Pulmonary artery endothelial cell (primary cell): ENCODE data around the gene CADM1. TPM values are rescaled to one million over a fixed set of nuclear protein-coding genes. Genes with fewer than 3 reads are reported as not detected.

Experiments used
- DNase-seq: peaks from one replicate; pipeline ENCODE4 v3.0.0-alpha.2; 2011; ENCODE audit warnings: low read depth, low spot score
- total RNA-seq: library from RNA; depleted of rRNA; stranded (reverse); fragments of >200 nt; gene quantifications from 2 replicates; pipeline ENCODE4 v1.2.3, GENCODE V29; 2014

Gene CADM1
- total RNA-seq, 1 donor from 2014 or later = 2.8 TPM

GRCh38 chr11:115407496-115407895 lies 96.7 kb downstream of the CADM1 start:
- DNase-seq = no peak

DNA sequence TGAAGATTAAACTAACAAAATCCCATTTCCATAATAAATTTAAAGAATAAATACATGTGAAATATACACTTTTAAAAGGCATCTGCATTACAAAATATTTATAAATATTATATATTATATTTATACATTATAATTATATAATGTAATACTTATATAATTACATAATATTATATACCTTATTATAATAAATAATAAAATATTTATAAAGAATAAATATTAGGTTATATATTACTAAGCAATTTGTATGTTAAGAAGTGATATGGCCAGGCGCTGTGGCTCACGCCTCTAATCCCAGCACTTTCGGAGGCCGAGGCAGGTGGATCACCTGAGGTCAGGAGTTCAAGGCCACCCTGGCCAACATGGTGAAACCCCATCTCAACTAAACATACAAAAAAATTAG lies 97.8 kb downstream of the CADM1 start:
- no peak for DNase-seq

GRCh38 chr11:115398333-115399080 lies 105.7 kb downstream of the CADM1 start:
- DNase-seq = no peak

DNA sequence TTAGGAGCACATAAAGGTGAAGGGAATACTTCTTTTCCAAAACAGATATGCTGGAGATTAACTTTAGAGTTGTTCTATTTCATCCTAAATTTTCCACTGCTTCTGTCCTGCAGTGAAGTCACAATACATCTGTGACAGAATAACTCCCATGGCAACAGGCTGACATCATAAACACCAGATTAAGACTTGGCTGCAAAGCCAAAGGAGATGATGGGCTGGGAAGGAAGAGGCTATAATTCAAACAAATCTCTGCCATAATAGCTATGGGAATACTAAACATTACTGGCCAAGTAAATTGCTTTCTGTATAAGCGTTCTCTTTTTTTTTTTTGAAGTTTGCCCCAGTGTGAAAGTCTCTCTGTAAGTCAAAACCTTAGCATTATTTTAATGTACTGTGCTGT lies 107.7 kb downstream of the CADM1 start:
- no peak for DNase-seq

- no peak for DNase-seq
Measured at GRCh38 chr11:115393950-115394349, 110.3 kb downstream of the CADM1 start.

- DNase-seq = no peak
Measured at GRCh38 chr11:115391598-115391997, 112.6 kb downstream of the CADM1 start.

- no peak for DNase-seq
Measured at GRCh38 chr11:115391160-115391559, 113.1 kb downstream of the CADM1 start.

DNA sequence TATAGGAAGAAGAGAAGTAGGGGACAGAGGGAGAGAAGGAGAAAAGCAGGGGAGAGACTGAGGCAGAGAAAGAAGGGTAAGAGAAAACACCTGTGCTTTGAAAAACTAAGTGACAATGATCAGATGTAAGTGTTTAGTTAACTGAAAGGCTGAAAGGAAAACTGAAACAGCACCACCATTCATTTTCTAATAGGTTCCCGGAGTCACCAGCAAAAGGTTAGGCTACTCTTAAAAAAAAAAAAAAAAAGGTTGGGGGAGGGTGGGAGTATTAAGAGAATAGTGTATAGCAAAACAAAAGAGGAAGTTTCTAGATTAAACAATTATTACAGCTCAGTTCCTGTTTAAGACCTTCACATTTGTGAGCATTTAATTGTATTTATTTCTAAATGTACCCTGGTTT lies 113.8 kb downstream of the CADM1 start:
- no peak for DNase-seq

GRCh38 chr11:115389790-115390189 lies 114.4 kb downstream of the CADM1 start:
- no peak for DNase-seq

DNA sequence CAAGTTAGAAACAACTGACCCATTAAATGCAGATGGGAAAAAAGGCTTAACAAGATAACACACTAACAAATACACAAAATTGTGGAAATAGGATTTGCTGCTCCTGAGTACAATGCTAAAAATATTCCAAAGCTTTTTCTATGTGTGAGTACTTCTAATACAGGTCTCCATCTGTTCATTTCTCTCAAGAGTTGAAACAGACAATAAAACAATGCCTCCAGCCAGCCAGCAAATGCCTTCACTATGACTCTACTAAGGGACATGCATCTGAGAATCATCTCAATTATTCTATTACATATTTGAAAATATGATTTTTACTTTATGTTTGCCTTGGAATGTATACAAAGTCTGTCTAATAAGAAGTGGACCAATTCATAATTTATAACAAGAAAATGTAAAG lies 119.0 kb downstream of the CADM1 start:
- DNase-seq = no peak

DNA sequence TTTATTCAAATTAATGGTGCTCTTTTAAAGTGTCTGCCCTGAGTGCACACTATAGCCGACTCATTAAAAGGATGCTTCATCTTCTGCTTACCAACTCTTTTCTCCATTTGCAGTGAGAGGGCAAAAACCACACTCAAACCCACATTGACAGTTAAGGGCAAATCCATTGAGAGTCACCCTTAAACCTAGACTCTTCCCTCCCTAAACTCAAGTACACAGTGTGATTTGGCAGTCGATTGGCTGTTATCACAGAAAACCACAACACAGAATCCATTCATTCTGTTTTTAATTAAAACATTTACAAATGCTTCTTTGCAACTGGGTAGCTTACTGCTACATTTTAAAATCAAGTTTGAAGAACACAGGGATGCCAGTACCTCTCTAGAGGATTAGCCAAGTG lies 120.0 kb downstream of the CADM1 start:
- DNase-seq = no peak

DNA sequence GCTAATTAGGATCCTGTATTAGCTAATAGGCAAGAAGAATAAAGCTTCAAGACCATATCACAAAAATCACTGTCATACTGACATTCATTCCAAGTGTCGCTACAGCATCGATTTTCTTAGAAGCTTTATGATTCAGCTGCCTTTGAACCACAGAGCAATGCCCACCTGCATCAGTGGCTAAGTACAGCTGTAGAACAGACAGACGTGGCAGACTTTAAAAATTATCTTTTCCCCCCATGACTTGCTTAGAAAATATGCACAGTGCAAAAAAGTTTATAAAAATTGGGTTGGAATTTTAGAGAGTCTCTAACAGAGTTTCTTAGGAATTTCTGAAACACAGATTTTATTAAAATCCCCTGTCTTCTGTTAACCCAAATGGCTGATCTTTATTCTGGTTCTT lies 120.8 kb downstream of the CADM1 start:
- DNase-seq = no peak

GRCh38 chr11:115379528-115379927 lies 124.7 kb downstream of the CADM1 start:
- no peak for DNase-seq

DNA sequence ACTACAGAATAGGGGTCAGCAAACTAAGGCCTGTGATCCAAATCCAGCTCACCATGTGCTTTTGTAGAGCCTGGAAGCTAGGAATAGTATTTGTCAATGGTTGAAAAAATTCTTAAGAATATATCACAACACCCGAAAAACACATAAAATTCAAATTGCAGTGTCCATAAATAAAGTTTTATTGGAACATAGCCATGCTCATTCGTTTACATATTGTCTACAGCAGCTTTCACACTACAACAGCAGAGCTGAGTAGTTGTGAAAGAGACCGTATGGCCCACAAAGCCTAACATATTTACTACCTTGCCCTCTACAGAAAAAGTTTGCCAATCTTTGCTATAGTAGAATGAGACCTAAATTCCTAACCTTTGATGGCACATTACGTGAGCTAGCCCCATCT lies 125.7 kb downstream of the CADM1 start:
- DNase-seq = no peak

GRCh38 chr11:115377882-115378296 lies 126.3 kb downstream of the CADM1 start:
- DNase-seq = no peak

- no peak for DNase-seq
Measured at GRCh38 chr11:115368616-115369015, 135.6 kb downstream of the CADM1 start.

GRCh38 chr11:115366826-115367225 lies 137.4 kb downstream of the CADM1 start:
- no peak for DNase-seq

DNA sequence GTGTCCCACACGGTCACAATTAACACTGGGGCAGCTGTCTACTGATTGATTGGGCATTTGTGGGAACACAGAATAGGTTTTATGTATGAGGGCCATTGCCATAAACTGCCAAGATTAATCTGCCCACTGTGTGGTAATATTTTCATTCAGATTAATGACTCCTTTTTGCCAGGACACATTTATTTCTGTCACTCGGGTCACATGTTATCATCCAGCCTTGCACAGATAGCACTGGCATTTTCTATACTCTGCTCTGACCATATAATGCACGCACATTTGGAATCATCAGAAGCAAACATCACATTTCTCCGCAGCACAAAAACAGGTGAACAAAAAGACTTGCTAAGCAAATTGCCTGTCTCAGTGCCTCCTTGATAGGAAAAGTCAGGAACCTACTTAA lies 138.3 kb downstream of the CADM1 start:
- DNase-seq = no peak

DNA sequence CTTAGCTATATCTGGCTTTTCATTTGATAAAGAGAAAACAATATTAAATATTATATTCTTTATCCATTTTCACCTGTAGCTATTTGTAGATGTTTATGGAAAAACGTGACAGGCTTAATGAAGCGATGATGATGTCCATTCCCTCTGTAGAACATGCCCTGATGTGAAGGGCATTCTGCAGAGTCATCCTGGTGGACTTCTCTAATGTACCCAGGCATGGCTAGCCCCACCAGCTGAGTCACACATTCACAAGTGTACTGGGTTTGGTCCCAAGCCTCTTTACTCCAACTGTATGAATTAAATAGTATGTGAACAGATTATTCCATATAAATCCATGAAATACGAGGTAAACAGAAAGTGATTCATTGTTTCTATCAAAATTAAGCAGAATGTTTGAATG lies 139.3 kb downstream of the CADM1 start:
- DNase-seq = no peak

DNA sequence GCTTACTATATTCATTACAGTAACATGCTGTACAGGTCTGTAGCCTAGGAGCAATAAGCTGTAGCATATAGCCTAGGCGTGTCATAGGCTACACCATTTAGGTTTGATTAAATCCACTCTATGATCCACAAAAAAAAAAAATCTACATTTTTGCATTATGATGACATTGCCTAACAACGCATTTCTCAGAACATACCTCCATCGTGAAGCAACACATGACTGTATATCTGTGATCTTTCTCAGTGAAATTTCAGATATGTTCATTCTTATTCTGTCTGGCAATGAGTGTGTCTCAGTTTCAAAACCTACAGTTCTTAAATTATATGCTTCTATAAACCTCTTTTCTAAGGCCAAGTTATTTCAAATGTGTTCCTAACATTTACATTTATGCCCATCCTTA lies 140.3 kb downstream of the CADM1 start:
- DNase-seq = no peak

- no peak for DNase-seq
Measured at GRCh38 chr11:115363426-115363825, 140.8 kb downstream of the CADM1 start.

GRCh38 chr11:115362997-115363396 lies 141.2 kb downstream of the CADM1 start:
- no peak for DNase-seq

DNA sequence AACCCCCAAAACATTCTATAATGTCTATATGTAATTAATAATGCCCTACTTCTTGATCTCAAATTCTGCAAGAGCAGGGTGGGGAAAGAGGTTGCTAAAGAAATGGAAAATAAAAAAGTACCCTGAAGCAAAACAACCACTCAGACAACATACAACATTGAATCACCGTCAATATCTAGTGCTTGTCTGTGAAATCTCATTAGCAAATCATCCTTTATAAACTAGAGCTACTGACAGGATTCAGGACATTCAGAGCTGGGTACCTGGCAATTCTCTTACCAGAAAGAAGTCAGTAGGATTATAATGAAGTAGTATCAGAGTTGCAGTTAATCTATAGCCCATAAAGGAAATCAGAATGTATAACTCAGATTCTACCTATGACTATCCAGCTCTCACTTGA lies 143.2 kb downstream of the CADM1 start:
- DNase-seq = no peak
